ENCODE measurements around the gene BAD. TPM values are rescaled to one million over a fixed set of nuclear protein-coding genes. Genes with fewer than 3 reads are reported as not detected.

BAD gene
- total and polyA plus RNA-seq, 2 donors (not counting 1 experiment from before 2014, with no cell fraction given) = 24.0 to 39.1 TPM

DNA sequence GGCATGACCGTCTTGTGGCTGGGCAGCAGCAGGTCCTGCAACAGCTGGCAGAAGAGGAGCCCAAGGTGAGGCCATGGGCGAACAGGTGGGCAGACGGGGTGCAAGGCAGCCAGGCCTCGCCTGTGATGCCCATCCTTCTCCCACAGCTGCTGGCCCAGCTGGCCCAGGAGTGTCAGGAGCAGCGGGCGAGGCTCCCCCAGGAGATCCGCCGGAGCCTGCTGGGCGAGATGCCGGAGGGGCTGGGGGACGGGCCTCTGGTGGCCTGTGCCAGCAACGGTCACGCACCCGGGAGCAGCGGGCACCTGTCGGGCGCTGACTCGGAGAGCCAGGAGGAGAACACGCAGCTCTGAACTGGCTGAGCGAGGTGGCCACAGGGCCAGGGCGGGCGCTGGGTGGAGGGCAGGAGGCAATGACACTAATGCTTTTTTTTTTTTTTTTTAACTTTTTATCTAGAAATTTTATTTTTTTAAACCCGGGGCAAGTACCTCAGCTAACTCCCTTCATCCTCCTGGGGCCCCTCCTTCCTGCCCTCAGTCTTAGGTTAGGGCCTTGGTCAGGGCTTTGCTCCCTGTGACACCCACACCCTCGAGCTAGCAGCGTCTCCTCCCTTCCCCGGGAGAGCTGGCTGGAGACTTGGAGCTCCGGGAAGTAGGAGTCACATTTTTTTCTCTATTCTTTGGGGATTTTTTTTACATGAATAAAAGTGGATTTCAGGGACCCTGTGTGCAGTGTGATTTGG lies 17.1 kb downstream of the BAD start:
- H3K9me3 Mint-ChIP-seq (ENCODE audit: insufficient read depth) = no peaks in the 10 kb centered on the region
- Histone ChIP-seq H3K9ac (ENCODE audit: low read length) (no peak overlapping the region), H3K27ac (ENCODE audit: low read length in 2 of 2) (no peak overlapping the region), H3K27me3 (replicated peaks in 1 of 4; ENCODE audit: control extremely low read depth in 1 of 4, control insufficient read depth in 3 of 4, insufficient read depth in 4 of 4, low read length in 3 of 4) (no peaks in the 10 kb centered on the region), H3K4me2 (replicated peaks; ENCODE audit: low read depth, low read length, poor library complexity, severe bottlenecking) (peak overlapping the region; percentile 92), H3K79me2 (ENCODE audit: control insufficient read depth, insufficient read depth, low read length) (no peaks in the 10 kb centered on the region), H4K20me1 (ENCODE audit: control insufficient read depth, insufficient read depth, low read length, poor library complexity, severe bottlenecking) (no peaks in the 10 kb centered on the region), H3K4me3 (ENCODE audit: control extremely low read depth in 1 of 5, extremely low read depth in 1 of 5, insufficient read depth in 1 of 5, low read depth in 2 of 5, low read length in 4 of 5) (no peak overlapping the region), H2AFZ (ENCODE audit: insufficient read depth, low read depth, low read length, poor library complexity, severe bottlenecking) (no peak overlapping the region), H3K36me3 (replicated peaks in 1 of 2; ENCODE audit: control extremely low read depth in 1 of 2, control insufficient read depth in 1 of 2, extremely low read depth in 1 of 2, insufficient read depth in 2 of 2, low read length in 1 of 2) (no peaks in the 10 kb centered on the region), H3K4me1 (ENCODE audit: control insufficient read depth in 2 of 2, insufficient read depth in 2 of 2, low read length in 2 of 2) (peaks cover 14 to 29% of the 10 kb centered on the region in 2 donors), H3K9me3 (ENCODE audit: control extremely low read depth in 1 of 3, control insufficient read depth in 2 of 3, insufficient read depth in 1 of 3, low read length in 2 of 3) (peaks cover 0 to 3% (median 0%) of the 10 kb centered on the region in 3 donors)
- intact Hi-C loops (cut with micrococcal nuclease) = no loop called here
- H3K4me3 Mint-ChIP-seq = no peak overlapping the region
- TF ChIP-seq, protein P1, sequence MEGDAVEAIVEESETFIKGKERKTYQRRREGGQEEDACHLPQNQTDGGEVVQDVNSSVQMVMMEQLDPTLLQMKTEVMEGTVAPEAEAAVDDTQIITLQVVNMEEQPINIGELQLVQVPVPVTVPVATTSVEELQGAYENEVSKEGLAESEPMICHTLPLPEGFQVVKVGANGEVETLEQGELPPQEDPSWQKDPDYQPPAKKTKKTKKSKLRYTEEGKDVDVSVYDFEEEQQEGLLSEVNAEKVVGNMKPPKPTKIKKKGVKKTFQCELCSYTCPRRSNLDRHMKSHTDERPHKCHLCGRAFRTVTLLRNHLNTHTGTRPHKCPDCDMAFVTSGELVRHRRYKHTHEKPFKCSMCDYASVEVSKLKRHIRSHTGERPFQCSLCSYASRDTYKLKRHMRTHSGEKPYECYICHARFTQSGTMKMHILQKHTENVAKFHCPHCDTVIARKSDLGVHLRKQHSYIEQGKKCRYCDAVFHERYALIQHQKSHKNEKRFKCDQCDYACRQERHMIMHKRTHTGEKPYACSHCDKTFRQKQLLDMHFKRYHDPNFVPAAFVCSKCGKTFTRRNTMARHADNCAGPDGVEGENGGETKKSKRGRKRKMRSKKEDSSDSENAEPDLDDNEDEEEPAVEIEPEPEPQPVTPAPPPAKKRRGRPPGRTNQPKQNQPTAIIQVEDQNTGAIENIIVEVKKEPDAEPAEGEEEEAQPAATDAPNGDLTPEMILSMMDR (IDR thresholded peaks at IDR 0.05) = no peak
- TF ChIP-seq EZH2 (IDR thresholded peaks at IDR 0.05; ENCODE audit: borderline replicate concordance, insufficient read depth, low read depth, low read length, poor library complexity, severe bottlenecking) = no peak
- no peaks in the 10 kb centered on the region for H3K27me3 Mint-ChIP-seq
- no peak for DNase-seq
- CTCF ChIA-PET = interaction anchor here (1.0 to 5.7 kb wide), 4 partner anchors 17 to 62 kb away, joined by 3 to 51 read pairs (median 24); partner anchors contain the start of genes FERMT3, PLCB3 and PPP1R14B
- POLR2A ChIA-PET = no interaction called here
- peaks cover 19% of the 10 kb centered on the region for H3K4me1 Mint-ChIP-seq
- H3K27ac Mint-ChIP-seq = peak overlapping the region; percentile 56
- 92% methylated on average over 16 of the region's 27 CpGs for WGBS (ENCODE audit: insufficient coverage)
- no peak for ATAC-seq (ENCODE audit: low read depth)

DNA sequence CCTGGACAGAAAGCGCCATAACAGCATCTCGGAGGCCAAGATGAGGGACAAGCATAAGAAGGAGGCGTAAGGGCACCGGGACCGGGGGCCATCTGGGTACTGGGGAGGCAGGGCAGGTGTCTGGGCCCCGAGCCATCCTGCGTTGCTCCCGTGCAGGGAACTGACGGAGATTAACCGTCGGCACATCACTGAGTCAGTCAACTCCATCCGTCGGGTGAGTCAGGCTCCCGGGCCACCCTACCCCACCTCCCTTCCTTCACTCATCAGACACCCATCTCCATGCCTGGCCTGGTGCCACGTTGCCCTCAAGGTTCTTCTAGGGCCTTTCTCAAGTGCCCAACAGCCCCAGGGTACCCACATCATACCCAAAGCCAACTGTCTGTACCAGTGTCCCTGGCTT lies 18.1 kb downstream of the BAD start:
- H3K27me3 Mint-ChIP-seq = no peaks in the 10 kb centered on the region
- H2AFZ ChIP-seq (ENCODE audit: insufficient read depth, low read depth, low read length, poor library complexity, severe bottlenecking) = no peak overlapping the region
- WGBS (ENCODE audit: insufficient coverage) = 94% methylated on average over 14 of the region's 15 CpGs
- H3K9me3 ChIP-seq (ENCODE audit: control extremely low read depth in 1 of 3, control insufficient read depth in 2 of 3, insufficient read depth in 1 of 3, low read length in 2 of 3) = peaks cover 0 to 3% (median 0%) of the 10 kb centered on the region in 3 donors
- H3K9me3 Mint-ChIP-seq (ENCODE audit: insufficient read depth) = no peaks in the 10 kb centered on the region
- no peaks in the 10 kb centered on the region for H3K36me3 ChIP-seq (replicated peaks in 1 of 2; ENCODE audit: control extremely low read depth in 1 of 2, control insufficient read depth in 1 of 2, extremely low read depth in 1 of 2, insufficient read depth in 2 of 2, low read length in 1 of 2)
- peaks cover 9 to 21% of the 10 kb centered on the region in 2 donors for H3K4me1 ChIP-seq (ENCODE audit: control insufficient read depth in 2 of 2, insufficient read depth in 2 of 2, low read length in 2 of 2)
- ChIA-PET POLR2A (no interaction called here), CTCF (no interaction called here)
- H3K4me1 Mint-ChIP-seq = peaks cover 15% of the 10 kb centered on the region
- no peak overlapping the region for H3K4me3 Mint-ChIP-seq
- no peaks in the 10 kb centered on the region for H3K27me3 ChIP-seq (replicated peaks in 1 of 4; ENCODE audit: control extremely low read depth in 1 of 4, control insufficient read depth in 3 of 4, insufficient read depth in 4 of 4, low read length in 3 of 4)
- no peak overlapping the region for H3K9ac ChIP-seq (ENCODE audit: low read length)
- ATAC-seq (ENCODE audit: low read depth) (no peak), DNase-seq (no peak)
- H3K27ac ChIP-seq (ENCODE audit: low read length in 2 of 2) = no peak overlapping the region
- no peak for TF ChIP-seq EZH2 (IDR thresholded peaks at IDR 0.05; ENCODE audit: borderline replicate concordance, insufficient read depth, low read depth, low read length, poor library complexity, severe bottlenecking)
- TF ChIP-seq, protein P1 (IDR thresholded peaks at IDR 0.05) = no peak
- H3K4me3 ChIP-seq (ENCODE audit: control extremely low read depth in 1 of 5, extremely low read depth in 1 of 5, insufficient read depth in 1 of 5, low read depth in 2 of 5, low read length in 4 of 5) = no peak overlapping the region
- no peak overlapping the region for H3K27ac Mint-ChIP-seq
- no peaks in the 10 kb centered on the region for H3K79me2 ChIP-seq (ENCODE audit: control insufficient read depth, insufficient read depth, low read length)
- intact Hi-C loops (cut with micrococcal nuclease) = no loop called here
- H4K20me1 ChIP-seq (ENCODE audit: control insufficient read depth, insufficient read depth, low read length, poor library complexity, severe bottlenecking) = no peaks in the 10 kb centered on the region
- no peak overlapping the region for H3K4me2 ChIP-seq (replicated peaks; ENCODE audit: low read depth, low read length, poor library complexity, severe bottlenecking)

All from B cell (primary cell).